ENCODE measurements around the gene LY9. TPM values are rescaled to one million over a fixed set of nuclear protein-coding genes. Genes with fewer than 3 reads are reported as not detected.

The LY9 gene
- total and polyA plus RNA-seq, 3 donors from 2014 or later: 0.68 to 0.71 TPM; not detected in 1

DNA sequence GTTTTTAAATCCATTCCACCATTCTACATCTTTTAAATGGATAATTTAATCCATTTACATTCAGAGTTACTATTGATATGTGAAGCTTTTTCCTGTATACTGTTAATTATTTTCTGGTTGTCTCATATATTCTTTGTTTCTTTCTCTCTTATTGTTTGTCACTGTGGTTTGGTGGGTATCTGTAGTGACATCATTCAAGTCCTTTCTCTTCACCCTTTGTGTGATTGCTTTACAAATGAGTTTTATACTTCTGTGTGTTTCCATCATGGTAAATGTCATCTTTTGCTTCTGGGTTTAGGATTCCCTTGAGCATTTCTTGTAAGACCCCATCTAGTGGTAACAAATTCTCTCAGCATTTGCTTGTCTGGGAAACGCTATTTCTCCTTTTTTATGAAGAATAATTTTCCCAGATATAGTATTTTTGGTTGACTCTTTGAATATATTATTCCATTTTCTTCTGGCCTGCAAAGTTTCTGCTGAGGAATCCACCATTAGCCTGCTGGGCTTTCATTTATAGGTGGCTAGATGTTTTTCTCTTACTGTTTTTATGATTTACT lies 10.2 kb downstream of the LY9 start:
- WGBS, 2 donors: 67 to 76% methylated on average over 1 of the region's 1 CpG
- no peak for DNase-seq
- Histone ChIP-seq H3K9me3 (no peaks in the 10 kb centered on the region), H3K27me3 (no peaks in the 10 kb centered on the region), H3K27ac (no peak overlapping the region), H3K4me1 (no peaks in the 10 kb centered on the region), H3K36me3 (ENCODE audit: low read depth, missing control alignments) (no peaks in the 10 kb centered on the region), H3K4me3 (no peak overlapping the region)
- intact Hi-C loops (cut with DNase I; ENCODE audit: low total_unique reads): no loop called here
- no peak for TF ChIP-seq POLR2A (IDR thresholded peaks at IDR 0.05)

DNA sequence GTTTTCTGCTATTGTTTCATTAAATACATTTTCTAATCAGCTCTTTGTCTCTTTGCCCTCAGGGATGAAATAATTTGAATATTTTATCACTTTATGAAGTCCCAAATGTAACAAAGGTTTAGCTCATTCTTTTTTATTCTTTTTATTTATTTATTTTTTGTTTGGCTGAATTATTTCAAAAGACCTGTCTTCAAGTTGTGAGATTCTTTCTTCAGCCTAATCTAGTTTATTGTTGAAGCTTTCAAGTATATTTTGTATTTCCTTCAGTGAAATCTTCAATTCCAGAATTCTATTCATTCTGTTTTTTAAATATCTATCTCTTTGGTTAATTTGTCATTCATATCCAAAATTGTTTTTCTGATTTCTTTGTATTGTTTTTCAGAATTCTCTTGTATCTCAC lies 10.8 kb downstream of the LY9 start:
- Histone ChIP-seq H3K36me3 (ENCODE audit: low read depth, missing control alignments) (no peaks in the 10 kb centered on the region), H3K4me1 (no peaks in the 10 kb centered on the region)
- intact Hi-C loops (cut with DNase I; ENCODE audit: low total_unique reads): no loop called here

DNA sequence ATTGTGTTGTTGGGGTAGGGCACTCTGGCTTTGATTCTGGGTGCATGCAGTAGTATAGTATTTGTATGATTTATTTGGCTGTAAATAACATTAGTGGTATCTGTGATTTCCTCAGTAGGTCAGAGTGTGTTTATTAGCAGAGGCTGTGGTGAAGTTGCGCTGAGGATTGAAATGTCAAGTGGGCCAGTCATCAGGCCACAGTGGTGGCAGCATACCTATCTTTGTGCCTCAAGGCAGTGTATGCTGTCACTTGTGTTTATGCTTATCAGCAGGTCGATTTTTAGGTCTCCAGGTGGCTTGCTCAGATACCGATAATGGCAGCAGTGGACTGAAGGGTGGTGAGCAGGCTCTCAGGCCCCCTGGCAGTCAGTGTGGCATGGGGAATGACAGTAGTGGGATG lies 11.3 kb downstream of the LY9 start:
- H3K4me3 ChIP-seq: no peak overlapping the region
- WGBS, 2 donors: 81 to 94% methylated on average over 3 of the region's 3 CpGs

More for the DNA sequence above, 10.8 kb downstream of the LY9 start:
- TF ChIP-seq, protein P1, sequence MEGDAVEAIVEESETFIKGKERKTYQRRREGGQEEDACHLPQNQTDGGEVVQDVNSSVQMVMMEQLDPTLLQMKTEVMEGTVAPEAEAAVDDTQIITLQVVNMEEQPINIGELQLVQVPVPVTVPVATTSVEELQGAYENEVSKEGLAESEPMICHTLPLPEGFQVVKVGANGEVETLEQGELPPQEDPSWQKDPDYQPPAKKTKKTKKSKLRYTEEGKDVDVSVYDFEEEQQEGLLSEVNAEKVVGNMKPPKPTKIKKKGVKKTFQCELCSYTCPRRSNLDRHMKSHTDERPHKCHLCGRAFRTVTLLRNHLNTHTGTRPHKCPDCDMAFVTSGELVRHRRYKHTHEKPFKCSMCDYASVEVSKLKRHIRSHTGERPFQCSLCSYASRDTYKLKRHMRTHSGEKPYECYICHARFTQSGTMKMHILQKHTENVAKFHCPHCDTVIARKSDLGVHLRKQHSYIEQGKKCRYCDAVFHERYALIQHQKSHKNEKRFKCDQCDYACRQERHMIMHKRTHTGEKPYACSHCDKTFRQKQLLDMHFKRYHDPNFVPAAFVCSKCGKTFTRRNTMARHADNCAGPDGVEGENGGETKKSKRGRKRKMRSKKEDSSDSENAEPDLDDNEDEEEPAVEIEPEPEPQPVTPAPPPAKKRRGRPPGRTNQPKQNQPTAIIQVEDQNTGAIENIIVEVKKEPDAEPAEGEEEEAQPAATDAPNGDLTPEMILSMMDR (IDR thresholded peaks at IDR 0.05): no peak
- no peak for TF ChIP-seq POLR2A (IDR thresholded peaks at IDR 0.05)
- Histone ChIP-seq H3K9me3 (no peaks in the 10 kb centered on the region), H3K27me3 (no peaks in the 10 kb centered on the region), H3K27ac (no peak overlapping the region), H3K4me3 (no peak overlapping the region)
- DNase-seq: no peak

DNA sequence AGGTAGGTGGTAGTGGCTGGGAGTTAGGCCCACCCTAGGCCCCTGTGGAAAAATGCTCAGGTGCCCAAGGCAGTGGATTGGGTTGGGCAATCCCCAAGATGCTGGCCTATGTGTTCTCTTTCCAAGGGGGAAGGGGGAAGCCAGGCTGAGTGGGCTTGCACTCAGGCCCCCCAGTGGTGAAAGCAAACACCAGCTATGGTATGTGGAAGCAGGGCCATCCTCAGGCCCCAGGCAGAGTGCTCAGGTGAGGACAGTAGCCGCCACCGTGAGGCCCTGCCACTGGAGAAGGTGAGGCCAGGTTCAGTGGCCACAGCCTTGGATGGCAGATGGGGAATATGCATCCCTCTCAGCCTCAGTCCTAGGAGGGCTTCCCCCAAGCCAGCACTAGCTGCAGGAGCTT lies 11.8 kb downstream of the LY9 start:
- intact Hi-C loops (cut with DNase I; ENCODE audit: low total_unique reads): no loop called here
- Histone ChIP-seq H3K4me1 (no peaks in the 10 kb centered on the region), H3K27ac (no peak overlapping the region), H3K36me3 (ENCODE audit: low read depth, missing control alignments) (no peaks in the 10 kb centered on the region), H3K27me3 (no peaks in the 10 kb centered on the region), H3K4me3 (no peak overlapping the region), H3K9me3 (no peaks in the 10 kb centered on the region)
- 95% methylated on average over 2 of the region's 2 CpGs; no CpG with 5 or more reads in 1 of the 2 donors for WGBS, 2 donors
- no peak for DNase-seq
- TF ChIP-seq, protein P1 (IDR thresholded peaks at IDR 0.05): no peak
- TF ChIP-seq POLR2A (IDR thresholded peaks at IDR 0.05): no peak

More for the DNA sequence above, 11.3 kb downstream of the LY9 start:
- no peaks in the 10 kb centered on the region for H3K4me1 ChIP-seq
- TF ChIP-seq, protein P1 (IDR thresholded peaks at IDR 0.05): no peak
- no peak for TF ChIP-seq POLR2A (IDR thresholded peaks at IDR 0.05)
- no peaks in the 10 kb centered on the region for H3K36me3 ChIP-seq (ENCODE audit: low read depth, missing control alignments)
- H3K9me3 ChIP-seq: no peaks in the 10 kb centered on the region
- H3K27ac ChIP-seq: no peak overlapping the region
- intact Hi-C loops (cut with DNase I; ENCODE audit: low total_unique reads): no loop called here
- no peaks in the 10 kb centered on the region for H3K27me3 ChIP-seq
- DNase-seq: no peak

DNA sequence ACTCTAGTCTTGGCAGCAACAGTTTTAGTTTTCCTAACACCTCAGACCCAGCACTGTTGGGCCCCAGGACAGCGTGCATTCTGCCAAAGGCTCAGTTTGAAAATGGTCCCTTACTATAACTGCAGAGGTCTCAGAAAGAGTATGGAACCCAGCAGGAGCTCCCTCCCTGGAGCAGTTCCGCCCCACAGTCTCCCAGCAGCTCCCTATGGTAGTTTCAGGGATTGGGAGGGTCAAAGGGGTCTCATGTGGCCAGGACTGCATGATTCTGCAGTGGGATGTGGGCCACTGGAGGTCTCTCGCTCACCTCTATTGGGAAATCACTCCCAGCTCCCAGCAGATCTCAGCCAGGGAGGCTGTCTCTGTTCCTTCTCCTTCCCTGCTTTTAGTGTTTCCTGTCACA lies 12.3 kb downstream of the LY9 start:
- no peaks in the 10 kb centered on the region for H3K36me3 ChIP-seq (ENCODE audit: low read depth, missing control alignments)
- H3K9me3 ChIP-seq: no peaks in the 10 kb centered on the region
- no peak for DNase-seq
- no peaks in the 10 kb centered on the region for H3K27me3 ChIP-seq
- 91 to 93% methylated on average over 3 of the region's 3 CpGs for WGBS, 2 donors
- H3K4me1 ChIP-seq: no peaks in the 10 kb centered on the region
- no peak overlapping the region for H3K4me3 ChIP-seq
- H3K27ac ChIP-seq: no peak overlapping the region
- TF ChIP-seq POLR2A (IDR thresholded peaks at IDR 0.05): no peak
- TF ChIP-seq, protein P1 (IDR thresholded peaks at IDR 0.05): no peak
- intact Hi-C loops (cut with DNase I; ENCODE audit: low total_unique reads): no loop called here

Data from testis (tissue), 3 donors.